Left cardiac atrium (tissue), 4 donors: ENCODE measurements around the gene PDK1. TPM values are rescaled to one million over a fixed set of nuclear protein-coding genes. Genes with fewer than 3 reads are reported as not detected.
A peak's percentile ranks its signal among the peaks of the same experiment; 100 is the strongest.
"Not testable (repeated sequence)": the region's sequence is repeated elsewhere in the genome, so short reads cannot be mapped to it uniquely, and the experiment has no call there.

ENCODE experiments used
- ATAC-seq, 2 donors: fragments of 200-7000 bp; cut with Tn5 transposase; one replicate each; pipeline ENCODE4 v1.9.1; 2020; ENCODE audit warnings: mild to moderate bottlenecking in 2 of 2, moderate library complexity in 2 of 2
- DNase-seq: peaks from one replicate; pipeline ENCODE4 v3.0.0-alpha.2; 2020
- intact Hi-C, 2 donors: fragments of 100-400 bp; cut with DNase I; formaldehyde crosslinking; loops; one replicate each; pipeline versions ENCODE4 v1.14.1 to v1.15.1; 2022 to 2023
- long read RNA-seq: library from polyadenylated mRNA; unstranded; transcript quantifications from one replicate; pipeline ENCODE4 v2.0.0, GENCODE V29; 2021
- total RNA-seq, 2 donors: library from RNA; stranded (reverse); fragmentation: NEBNext Ultra II Directional; extraction: Animal tissue kit (Norgen Biotek cat#: 25700); gene quantifications; one replicate each; pipeline ENCODE4 v1.2.1, GENCODE V29; 2021
- donor health status: DM: no; HTN: yes; CAD: no.
- donor health status: DM: no; HTN: yes; CAD: no; lungs with severe emphysema.
- donor health status: DM: yes; HTN: yes; CAD: no.
- donor health status: Dilated cardiomyopathy.

PDK1 gene
- total RNA-seq: 10 to 100 TPM; 24.9 to 48.4 TPM
- long read RNA-seq, full-length matches to known transcripts: 18 of 34 reads
- long read RNA-seq, partial matches to known transcripts: 2 of 34 reads
- long read RNA-seq, other reads (novel, unspliced or antisense): 14 of 34 reads

- peak; percentile 97 to 98 for ATAC-seq
- DNase-seq: peak; percentile 90
- intact Hi-C loops: no loop called here
These were observed at the start of gene PDK1 for GRCh38 chr2:172555522-172556283. Gene PDK1, plus strand, starts transcription at chr2:172556090. Its CDS starts 61 bp downstream, at chr2:172556151.

DNA sequence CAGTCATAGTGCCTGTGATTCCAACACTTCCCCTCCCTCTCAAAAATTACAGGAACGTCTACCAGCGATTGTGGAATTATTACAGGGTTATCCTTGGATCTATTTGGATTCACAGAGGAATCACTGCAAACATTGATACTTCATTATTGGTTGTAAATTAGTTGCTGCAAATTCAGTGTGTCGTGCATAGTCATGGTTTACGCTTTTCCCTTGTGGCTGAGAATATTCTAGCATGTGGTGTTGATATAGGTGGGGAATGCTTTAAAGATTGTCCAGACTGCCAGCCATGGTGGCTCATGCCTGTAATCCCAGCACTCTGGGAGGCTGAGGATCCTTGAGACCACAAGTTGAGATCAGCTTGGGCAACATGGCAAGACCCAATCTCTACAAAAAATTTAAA, 48.7 kb upstream of the PDK1 start:
- ATAC-seq: no peak
- no peak for DNase-seq
- intact Hi-C loops: no loop called here

DNA sequence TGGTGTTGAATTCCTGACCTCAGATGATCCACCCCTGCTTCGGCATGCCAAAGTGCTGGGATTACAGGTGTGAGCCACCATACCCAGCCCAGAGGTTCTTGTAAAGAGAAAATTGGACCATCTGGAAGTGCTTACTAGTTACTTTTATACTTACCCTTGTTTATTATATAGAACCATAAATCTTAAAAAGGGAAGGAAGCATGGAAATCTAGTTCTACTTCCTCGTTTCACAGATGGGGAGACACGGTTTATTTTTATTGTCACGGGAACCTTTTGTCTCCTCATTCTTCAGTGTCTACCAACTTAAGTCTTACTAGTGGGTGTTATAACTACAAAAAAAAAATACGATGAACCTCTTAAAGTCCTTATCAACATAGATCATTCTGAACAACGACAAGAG, 45.8 kb upstream of the PDK1 start:
- no peak for DNase-seq
- intact Hi-C loops: no loop called here
- ATAC-seq: no peak

- DNase-seq (no peak), ATAC-seq (no peak)
- intact Hi-C loops: no loop called here
These were observed 45.3 kb upstream of the PDK1 start for GRCh38 chr2:172510548-172510947.

DNA sequence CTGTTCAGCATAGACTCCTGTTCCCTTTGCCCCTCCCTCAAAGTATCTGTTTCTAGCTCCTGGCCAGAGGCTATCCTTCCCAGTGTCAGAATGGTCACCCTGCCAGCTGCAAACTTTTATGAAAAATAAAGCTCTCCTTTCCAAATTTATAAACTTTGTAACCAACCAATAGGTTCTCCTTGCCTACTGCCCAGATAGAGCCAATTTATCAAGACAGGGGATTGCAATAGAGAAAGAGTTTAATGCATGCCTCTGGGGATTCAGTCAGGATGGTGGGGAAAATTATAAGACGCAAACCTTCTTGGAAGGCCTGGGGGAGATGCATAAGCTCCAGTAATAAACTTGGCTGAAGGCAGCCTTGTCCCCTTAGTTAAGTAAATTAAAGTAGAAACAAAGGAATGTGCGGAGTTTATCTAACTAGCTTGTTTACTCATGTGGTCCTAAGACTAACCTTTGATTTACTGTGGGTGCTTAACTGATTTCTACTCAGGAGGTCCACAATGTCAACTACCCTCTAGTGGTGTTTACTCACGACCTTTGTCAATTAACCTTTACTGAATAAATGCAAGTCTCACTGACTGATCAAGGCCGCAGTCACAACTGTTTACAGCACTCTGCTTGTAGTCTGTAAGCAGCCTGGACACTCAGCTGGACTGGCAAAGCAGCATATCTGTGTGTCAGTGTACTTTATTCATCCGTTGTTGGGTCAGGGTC, 42.9 kb upstream of the PDK1 start:
- DNase-seq: no peak
- intact Hi-C loops: no loop called here
- ATAC-seq: no peak

- intact Hi-C loops: no loop called here
- no peak for DNase-seq
- no peak for ATAC-seq
These were observed 42.4 kb upstream of the PDK1 start for GRCh38 chr2:172513524-172513900.

GRCh38 chr2:172513935-172514586, 41.8 kb upstream of the PDK1 start:
- ATAC-seq (peak; percentile 71 to 87), DNase-seq (peak; percentile 36)
- intact Hi-C loops: no loop called here

DNA sequence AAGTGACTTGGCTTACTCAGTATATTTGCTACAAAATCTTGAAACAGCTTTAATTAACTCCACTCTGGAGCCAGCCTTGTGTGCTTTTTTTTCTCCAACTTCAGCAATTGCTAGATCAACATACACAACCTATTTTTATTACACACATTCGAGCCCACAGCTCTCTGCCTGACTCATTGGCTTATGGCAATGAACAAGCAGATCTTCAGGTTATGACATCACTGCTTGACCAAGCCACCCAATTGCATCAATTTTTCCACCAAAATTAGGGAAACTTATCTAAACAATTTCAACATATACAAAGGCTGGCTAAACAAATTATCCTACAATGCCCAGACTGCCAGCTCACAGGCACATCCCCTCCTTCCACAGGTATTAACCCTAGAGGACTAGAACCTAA, 39.6 kb upstream of the PDK1 start:
- ATAC-seq (no peak), DNase-seq (no peak)
- intact Hi-C loops: no loop called here

DNA sequence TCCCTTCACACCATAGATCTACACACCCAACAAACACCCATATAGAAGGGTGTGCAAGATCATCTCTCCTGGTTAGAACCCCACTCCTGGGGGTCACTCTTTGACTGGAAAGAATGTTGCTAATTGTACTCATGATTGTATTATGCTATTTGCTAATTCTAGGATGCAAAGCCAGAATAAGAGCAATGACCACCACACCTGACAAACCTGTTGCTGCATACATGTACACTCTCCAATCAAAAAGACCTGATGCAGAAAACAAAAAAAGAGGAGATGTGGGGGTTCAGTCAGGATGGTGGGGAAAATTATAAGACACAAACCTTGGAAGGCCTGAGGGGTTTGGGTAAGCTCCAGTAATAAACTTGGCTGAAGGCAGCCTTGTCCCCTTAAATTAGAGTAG, 36.9 kb upstream of the PDK1 start:
- ATAC-seq (no peak), DNase-seq (no peak)
- intact Hi-C loops: no loop called here

DNA sequence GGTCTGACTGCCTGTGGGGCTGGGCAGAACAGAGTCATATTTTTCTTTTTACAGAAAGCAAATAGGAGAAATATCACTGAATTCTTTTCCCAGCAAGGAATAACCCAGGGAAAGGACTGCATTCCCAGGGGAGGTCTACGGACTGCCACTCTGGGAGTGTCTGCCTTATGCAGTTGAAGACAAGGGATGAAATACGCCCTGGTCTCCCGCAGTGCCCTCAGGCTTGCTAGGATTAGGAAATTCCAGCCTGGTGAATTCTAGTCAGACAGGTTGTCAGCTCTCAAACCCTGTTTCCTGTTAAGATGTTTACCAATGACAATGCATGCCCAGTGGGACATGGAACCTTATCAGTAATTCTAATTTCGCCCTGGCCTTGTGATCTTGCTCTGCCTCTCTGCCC, 30.3 kb upstream of the PDK1 start:
- no peak for DNase-seq
- intact Hi-C loops: no loop called here
- ATAC-seq: no peak

DNA sequence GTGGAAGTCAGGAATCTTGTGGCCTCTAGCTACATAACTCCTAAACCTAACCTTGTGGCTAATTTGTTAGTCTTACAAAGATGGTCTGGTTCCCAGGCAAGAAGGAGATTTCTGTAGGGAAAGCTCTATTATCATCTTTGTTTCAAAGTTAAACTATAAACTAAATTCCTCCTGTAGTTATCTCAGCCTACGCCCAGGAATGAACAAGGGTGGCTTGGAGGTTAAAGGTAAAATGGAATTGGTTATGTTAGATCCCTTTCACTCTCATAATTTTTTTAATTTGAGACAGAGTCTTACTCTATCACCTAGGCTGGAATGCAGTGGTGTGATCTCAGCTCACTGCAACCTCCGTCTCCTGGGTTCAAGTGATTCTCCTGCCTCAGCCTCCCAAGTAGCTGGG, 24.6 kb upstream of the PDK1 start:
- ATAC-seq: no peak
- no peak for DNase-seq
- intact Hi-C loops: no loop called here

DNA sequence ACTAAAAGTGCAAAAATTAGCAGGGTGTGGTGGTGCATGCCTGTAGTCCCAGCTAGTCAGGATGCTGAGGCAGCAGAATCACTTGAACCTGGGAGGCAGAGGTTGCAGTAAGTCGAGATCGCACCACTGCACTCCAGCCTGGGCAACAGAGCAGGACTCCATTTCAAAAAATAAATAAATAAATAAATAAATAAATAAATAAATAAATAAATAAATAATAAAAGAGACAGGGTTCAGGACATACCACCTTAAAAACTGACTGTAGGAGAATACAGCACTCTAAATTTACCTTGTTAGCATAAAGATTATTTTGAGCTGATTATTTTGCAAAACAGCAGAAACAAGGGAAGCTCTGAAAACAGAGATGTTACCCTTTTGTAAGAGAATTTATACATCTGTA, 23.4 kb upstream of the PDK1 start:
- intact Hi-C loops, DNase-seq, ATAC-seq: not testable (repeated sequence)

DNA sequence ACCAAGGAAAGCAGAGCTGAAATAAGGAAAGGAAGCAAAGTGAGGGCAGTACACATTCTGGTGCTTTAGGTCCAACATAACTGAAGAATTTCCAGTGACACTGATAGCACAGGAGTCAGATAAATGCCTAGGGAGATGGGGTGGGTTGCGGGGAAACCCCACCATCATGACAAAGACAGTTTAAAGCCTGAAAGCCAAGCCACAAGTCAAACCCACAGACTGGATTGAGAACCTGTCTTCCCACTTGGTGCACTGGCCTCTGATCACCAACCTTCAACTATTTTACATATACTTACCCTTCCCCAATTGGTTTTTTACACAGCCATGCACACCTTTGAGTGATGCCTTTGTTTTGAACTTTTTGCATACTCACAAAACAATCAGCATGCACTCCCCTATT, 22.2 kb upstream of the PDK1 start:
- intact Hi-C loops: no loop called here
- ATAC-seq (no peak), DNase-seq (no peak)

DNA sequence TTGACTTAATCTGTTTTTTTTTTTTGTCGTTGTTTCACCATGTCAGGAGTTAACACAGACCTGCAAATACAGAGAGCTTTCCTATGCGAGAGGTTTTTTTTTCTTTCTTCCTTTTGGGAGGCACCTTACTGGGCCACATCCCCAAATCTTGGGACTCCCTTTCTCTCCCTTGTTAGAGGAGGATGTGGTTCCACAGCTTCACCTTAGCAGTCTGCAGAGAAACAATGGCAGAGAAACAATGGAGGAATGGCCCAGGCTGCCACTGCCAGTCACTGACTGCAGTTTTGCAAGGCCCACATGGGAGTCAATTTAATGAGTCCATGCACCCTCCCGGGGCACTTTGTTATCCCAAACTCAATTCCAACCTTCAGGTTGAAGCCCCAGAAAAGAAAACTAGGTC, 20.8 kb upstream of the PDK1 start:
- intact Hi-C loops: no loop called here
- no peak for ATAC-seq
- no peak for DNase-seq

- intact Hi-C loops, ATAC-seq, DNase-seq: not testable (repeated sequence)
These were observed 18.0 kb upstream of the PDK1 start for GRCh38 chr2:172537851-172538250.

DNA sequence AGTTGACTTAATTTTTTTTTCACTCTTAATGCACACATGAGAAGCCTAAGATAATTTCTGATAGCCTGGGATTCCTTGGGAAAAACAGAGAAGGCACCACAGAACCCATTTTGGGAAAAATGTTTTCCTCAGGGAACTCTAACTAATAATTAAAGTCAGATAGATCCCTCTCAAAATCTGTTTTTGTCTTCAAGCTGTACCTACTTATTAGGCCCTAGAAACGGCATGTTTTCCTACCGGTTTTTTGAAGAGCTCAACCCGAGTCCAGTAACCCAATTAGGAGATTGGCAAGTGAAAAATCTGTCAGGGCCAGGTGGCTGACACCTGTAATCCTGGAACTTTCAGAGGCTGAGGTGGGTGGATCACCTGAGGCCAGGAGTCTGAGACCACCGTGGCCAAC, 16.1 kb upstream of the PDK1 start:
- DNase-seq: no peak
- intact Hi-C loops: no loop called here
- no peak for ATAC-seq

DNA sequence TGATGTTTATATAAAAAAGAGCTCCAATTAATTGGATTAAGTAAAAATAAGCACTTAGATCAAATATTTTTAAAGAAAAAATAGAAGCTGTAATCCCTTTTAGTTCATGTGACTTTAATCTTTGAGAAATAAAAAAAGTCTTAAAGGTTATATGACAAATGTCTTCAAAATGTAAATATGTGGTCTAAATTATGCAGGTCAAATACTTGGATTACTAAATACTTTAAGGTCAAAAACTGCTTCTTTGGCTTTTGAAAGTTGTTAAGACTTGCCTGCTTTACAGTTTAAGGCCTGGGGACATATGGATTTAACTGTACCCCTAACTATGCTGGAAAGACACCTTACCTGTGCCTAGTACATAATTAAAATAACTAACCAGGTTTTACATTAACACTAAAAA, 15.5 kb upstream of the PDK1 start:
- ATAC-seq (no peak), DNase-seq (no peak)
- intact Hi-C loops: no loop called here

DNA sequence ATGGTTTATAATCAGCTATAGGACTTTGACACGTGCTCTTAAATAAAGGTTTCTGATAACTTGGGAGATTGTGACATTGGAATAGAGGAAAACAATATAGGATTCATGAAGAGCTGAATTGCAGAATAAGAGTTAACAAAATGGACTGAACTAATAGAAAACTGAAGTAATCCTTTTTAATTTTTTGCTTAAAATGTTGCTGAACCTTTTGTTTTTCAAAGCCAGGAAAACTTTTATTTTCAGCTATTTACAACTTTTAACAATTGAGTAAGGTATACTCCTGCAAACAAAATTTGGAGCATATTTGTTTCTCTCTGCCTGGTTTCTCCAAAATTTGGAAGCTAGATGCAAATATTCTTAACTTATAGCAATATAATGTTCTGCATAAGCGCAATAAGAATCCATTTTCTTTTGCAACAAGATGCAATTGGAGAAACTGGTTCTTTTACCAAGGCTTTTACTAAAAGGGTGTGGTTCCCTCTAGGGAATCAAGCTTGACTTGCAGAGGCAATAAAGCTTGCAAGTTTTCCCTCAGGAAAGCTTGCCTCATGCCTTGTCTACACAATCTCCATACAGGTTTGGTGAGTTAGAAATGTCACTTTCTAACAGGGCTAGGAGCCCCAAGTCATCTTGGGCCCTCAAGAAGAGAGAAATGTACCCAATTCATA, 10.3 kb upstream of the PDK1 start:
- intact Hi-C loops: no loop called here
- DNase-seq: no peak
- no peak for ATAC-seq

GRCh38 chr2:172549131-172549530, 6.8 kb upstream of the PDK1 start:
- DNase-seq (no peak), ATAC-seq (no peak)

GRCh38 chr2:172549802-172550201, 6.1 kb upstream of the PDK1 start:
- intact Hi-C loops, DNase-seq, ATAC-seq: not testable (repeated sequence)

More at GRCh38 chr2:172549131-172549530, 6.8 kb upstream of the PDK1 start:
- intact Hi-C loops: no loop called here
